Cardiac muscle cell (in vitro differentiated cells and primary cell): ENCODE data around the gene CDH23. TPM values are rescaled to one million over a fixed set of nuclear protein-coding genes. Genes with fewer than 3 reads are reported as not detected.

Source experiments
- DNase-seq, 2 donors: peaks; one replicate each; pipeline versions ENCODE4 v3.0.0 to v3.0.0-alpha.2; 2010 to 2017; ENCODE audit warnings: low read depth in 1 of 2, low spot score in 1 of 2
- H3K27ac ChIP-seq: fragments of 200-600 bp; sonication (generic); 2 replicates; pipeline ENCODE4 v1.5.1; 2016
- H3K27me3 ChIP-seq: fragments of 200-600 bp; sonication (generic); 2 replicates; pipeline ENCODE4 v1.6.0; 2016; ENCODE audit warnings: control low read depth
- H3K36me3 ChIP-seq: fragments of 200-600 bp; sonication (generic); 2 replicates; pipeline ENCODE4 v1.5.1; 2016; ENCODE audit warnings: control low read depth
- H3K4me1 ChIP-seq: fragments of 200-600 bp; sonication (generic); 2 replicates; pipeline ENCODE4 v1.8.1; 2017; ENCODE audit warnings: low read depth, mild to moderate bottlenecking, mixed run types
- H3K4me3 ChIP-seq: fragments of 200-600 bp; sonication (generic); 2 replicates; pipeline ENCODE4 v1.5.1; 2016; ENCODE audit warnings: mild to moderate bottlenecking
- H3K9me3 ChIP-seq: fragments of 200-600 bp; sonication (generic); 2 replicates; pipeline ENCODE4 v1.5.1; 2017; ENCODE audit warnings: low read depth, mild to moderate bottlenecking, control low read depth
- CTCF ChIP-seq: IDR thresholded peaks from 2 replicates; pipeline ENCODE4 v1.5.1; 2012; ENCODE audit warnings: low read depth, mild to moderate bottlenecking, low read length
- polyA plus RNA-seq: library from polyadenylated mRNA; unstranded; fragments of >200 nt; fragmentation: Nextera tagmentation; extraction: Ambion mirVana; gene quantifications from 2 replicates; pipeline ENCODE4 v1.2.1, GENCODE V29; 2016
- total RNA-seq: library from RNA; depleted of rRNA; stranded (reverse); fragments of >200 nt; gene quantifications from 2 replicates; pipeline ENCODE4 v1.2.3, GENCODE V29; 2016

Gene CDH23
- total and polyA plus RNA-seq, 2 experiments from 2014 or later = 0.05 to 0.51 TPM

- no peak overlapping the region for H3K4me3 ChIP-seq
- H3K27me3 ChIP-seq = no peaks in the 10 kb centered on the region
- TF ChIP-seq CTCF = no peak
- H3K4me1 ChIP-seq = peaks cover 24% of the 10 kb centered on the region
- H3K36me3 ChIP-seq = no peaks in the 10 kb centered on the region
- peak overlapping the region; percentile 86 for H3K27ac ChIP-seq
- DNase-seq = no peak
- no peaks in the 10 kb centered on the region for H3K9me3 ChIP-seq
Measured at GRCh38 chr10:71747551-71748523, 351.1 kb downstream of the CDH23 start.

DNA sequence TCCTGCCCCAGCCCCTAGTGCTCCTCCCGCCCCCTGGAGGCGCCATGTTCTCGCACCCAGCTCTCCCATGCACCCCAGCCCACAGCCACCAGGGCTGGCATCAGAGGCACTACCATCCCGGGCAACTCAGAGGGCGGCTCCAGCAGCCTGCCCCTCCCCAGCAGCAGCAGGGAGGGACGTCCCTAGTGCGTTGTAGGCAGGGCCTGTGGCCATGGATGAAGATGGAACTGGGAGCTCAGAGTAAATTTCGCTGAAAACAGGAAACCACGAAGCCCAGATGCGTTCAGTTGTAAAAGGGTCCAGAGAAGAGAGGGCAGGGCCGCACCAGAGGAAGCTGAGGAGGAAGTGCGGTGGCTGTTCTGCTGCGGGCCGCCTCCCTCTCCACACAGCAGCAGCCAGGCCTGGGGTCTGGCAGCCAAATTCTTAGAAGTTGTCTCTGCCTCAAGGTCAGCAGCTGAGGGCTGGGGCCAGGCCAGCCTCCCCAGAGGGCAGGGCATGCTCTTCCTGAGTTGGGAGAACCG is 352.0 kb downstream of the CDH23 start:
- Histone ChIP-seq H3K4me3 (no peak overlapping the region), H3K4me1 (peaks cover 29% of the 10 kb centered on the region), H3K36me3 (no peaks in the 10 kb centered on the region), H3K27me3 (no peaks in the 10 kb centered on the region), H3K9me3 (no peaks in the 10 kb centered on the region), H3K27ac (no peak overlapping the region)
- TF ChIP-seq CTCF = no peak
- peak in 1 of 2 donors; percentile 42 for DNase-seq

- Histone ChIP-seq H3K4me3 (no peak overlapping the region), H3K36me3 (no peaks in the 10 kb centered on the region), H3K27me3 (no peaks in the 10 kb centered on the region), H3K9me3 (no peaks in the 10 kb centered on the region), H3K4me1 (peaks cover 29% of the 10 kb centered on the region), H3K27ac (no peak overlapping the region)
- DNase-seq = no peak
- TF ChIP-seq CTCF = no peak
Measured at GRCh38 chr10:71749396-71749795, 352.7 kb downstream of the CDH23 start.

DNA sequence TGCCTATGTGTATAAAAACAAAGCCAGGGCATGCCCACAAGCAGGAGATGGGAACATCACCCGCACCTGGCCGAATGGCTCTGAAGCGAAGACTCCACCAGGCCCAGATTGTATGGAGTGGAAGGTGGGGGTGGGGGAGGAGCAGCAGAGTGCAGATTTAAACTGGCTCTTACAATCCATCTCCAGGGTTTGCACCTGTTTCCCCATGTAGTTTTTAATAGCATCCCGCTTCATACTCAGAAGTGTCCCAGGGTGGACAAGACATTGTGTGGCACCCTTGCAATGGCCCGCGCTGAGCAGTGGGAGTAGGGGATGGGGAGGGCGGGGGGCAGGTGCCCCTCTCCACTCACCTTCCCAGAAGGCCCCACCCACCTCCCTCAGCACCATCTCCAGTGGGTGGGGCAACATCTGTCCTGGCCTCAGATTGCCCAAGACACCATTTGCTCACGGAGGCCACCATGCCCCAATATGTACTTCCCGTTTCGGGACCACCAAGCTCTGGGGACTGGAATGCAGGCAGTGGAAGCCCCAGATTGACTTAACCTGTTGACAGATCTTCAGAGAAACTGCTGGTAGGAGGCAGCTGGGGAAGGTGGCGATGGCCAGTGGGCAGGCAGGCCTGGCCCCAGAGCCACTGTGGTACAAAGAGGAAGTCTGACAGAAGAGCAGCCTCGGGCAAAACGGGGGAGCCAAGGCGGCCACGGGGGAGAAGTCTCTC is 353.6 kb downstream of the CDH23 start:
- no peak for DNase-seq
- Histone ChIP-seq H3K27ac (no peak overlapping the region), H3K4me3 (no peak overlapping the region), H3K36me3 (no peaks in the 10 kb centered on the region), H3K4me1 (peaks cover 29% of the 10 kb centered on the region), H3K9me3 (no peaks in the 10 kb centered on the region), H3K27me3 (no peaks in the 10 kb centered on the region)
- TF ChIP-seq CTCF = no peak

GRCh38 chr10:71750986-71751385 is 354.3 kb downstream of the CDH23 start:
- DNase-seq = no peak
- Histone ChIP-seq H3K4me1 (peaks cover 27% of the 10 kb centered on the region), H3K27me3 (no peaks in the 10 kb centered on the region), H3K4me3 (no peak overlapping the region), H3K27ac (no peak overlapping the region), H3K36me3 (no peaks in the 10 kb centered on the region), H3K9me3 (no peaks in the 10 kb centered on the region)
- no peak for TF ChIP-seq CTCF
